B cell (primary cell): ENCODE data around the gene PHRF1.

Source experiments
- EZH2 ChIP-seq: IDR thresholded peaks from 2 replicates; pipeline ENCODE4 v1.6.1; 2012; ENCODE audit warnings: borderline replicate concordance, low read depth, mild to moderate bottlenecking, moderate library complexity, low read length; ENCODE audit not compliant: insufficient read depth, poor library complexity, severe bottlenecking
- TF ChIP-seq, protein P1 (sequence below): fragments of 200-600 bp; IDR thresholded peaks from one replicate; pipeline ENCODE4 v1.8.0; 2022; ENCODE audit warnings: antibody characterized with exemption, mild to moderate bottlenecking

DNA sequence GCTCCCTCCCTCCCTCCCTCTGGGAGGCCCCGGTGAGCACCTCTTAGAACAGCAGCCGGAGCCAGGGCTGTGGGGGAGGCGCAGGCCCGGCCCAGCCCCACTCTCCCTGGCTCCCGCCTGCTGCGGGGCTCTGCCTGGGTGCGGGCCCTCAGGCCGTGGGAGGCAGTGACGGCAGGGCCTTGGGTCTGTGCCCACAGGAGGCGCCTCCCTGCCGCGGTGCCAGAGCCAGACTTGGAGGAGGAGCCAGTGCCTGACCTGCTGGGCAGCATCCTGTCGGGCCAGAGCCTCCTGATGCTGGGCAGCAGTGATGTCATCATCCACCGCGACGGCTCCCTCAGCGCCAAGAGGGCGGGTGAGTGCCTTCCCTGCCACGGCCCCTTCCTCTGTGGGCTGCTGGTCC lies 30.0 kb downstream of the PHRF1 start:
- TF ChIP-seq, protein P1, sequence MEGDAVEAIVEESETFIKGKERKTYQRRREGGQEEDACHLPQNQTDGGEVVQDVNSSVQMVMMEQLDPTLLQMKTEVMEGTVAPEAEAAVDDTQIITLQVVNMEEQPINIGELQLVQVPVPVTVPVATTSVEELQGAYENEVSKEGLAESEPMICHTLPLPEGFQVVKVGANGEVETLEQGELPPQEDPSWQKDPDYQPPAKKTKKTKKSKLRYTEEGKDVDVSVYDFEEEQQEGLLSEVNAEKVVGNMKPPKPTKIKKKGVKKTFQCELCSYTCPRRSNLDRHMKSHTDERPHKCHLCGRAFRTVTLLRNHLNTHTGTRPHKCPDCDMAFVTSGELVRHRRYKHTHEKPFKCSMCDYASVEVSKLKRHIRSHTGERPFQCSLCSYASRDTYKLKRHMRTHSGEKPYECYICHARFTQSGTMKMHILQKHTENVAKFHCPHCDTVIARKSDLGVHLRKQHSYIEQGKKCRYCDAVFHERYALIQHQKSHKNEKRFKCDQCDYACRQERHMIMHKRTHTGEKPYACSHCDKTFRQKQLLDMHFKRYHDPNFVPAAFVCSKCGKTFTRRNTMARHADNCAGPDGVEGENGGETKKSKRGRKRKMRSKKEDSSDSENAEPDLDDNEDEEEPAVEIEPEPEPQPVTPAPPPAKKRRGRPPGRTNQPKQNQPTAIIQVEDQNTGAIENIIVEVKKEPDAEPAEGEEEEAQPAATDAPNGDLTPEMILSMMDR: no peak
- no peak for TF ChIP-seq EZH2
